ENCODE results near the gene KLHDC4.

DNA sequence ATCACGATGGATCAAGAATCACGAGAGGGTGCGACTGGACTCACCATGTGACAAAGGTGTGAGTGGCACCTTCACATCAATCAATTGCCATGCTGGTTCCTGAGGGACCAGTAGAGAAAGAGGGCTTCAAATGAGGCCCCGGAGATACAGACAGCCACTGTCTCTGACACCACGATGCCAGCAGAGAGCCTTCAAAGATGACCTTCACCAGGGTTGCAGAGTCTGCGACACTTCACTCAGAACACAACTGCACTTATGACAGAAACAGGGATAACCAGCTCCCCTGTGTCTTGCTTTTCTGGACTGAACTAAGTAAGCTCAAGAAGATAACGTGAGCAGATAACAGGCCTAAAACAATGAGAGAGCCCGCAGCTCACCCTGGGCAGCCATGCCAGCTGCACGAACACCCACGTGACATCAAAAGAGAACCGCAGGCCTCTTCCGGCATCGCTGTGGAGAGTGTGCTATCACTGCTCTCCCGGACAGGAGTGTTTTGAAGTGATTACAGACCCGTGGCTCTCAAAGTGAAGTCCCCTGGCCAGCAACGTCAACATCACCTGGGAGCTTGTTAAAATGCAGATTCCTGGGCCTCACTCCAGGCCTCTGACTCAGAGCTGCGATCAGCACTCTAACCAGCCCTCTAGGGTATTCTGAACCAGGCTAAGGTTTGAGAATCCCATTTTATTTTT is 36.4 kb downstream of the KLHDC4 start:
- TF ChIP-seq POLR2A (IDR thresholded peaks at IDR 0.05) = no peak
- TF ChIP-seq, protein P1, sequence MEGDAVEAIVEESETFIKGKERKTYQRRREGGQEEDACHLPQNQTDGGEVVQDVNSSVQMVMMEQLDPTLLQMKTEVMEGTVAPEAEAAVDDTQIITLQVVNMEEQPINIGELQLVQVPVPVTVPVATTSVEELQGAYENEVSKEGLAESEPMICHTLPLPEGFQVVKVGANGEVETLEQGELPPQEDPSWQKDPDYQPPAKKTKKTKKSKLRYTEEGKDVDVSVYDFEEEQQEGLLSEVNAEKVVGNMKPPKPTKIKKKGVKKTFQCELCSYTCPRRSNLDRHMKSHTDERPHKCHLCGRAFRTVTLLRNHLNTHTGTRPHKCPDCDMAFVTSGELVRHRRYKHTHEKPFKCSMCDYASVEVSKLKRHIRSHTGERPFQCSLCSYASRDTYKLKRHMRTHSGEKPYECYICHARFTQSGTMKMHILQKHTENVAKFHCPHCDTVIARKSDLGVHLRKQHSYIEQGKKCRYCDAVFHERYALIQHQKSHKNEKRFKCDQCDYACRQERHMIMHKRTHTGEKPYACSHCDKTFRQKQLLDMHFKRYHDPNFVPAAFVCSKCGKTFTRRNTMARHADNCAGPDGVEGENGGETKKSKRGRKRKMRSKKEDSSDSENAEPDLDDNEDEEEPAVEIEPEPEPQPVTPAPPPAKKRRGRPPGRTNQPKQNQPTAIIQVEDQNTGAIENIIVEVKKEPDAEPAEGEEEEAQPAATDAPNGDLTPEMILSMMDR (IDR thresholded peaks at IDR 0.05) = no peak
